22Rv1 (cell line): ENCODE measurements around the gene BLOC1S6.

Source experiments
- CTCF ChIP-seq: fragments of 450-650 bp; IDR thresholded peaks from 2 replicates; pipeline ENCODE4 v1.5.1; 2017; ENCODE audit warnings: mild to moderate bottlenecking
- ZFX ChIP-seq: fragments of 450-650 bp; IDR thresholded peaks from 2 replicates; pipeline ENCODE4 v1.6.1; 2017; ENCODE audit warnings: antibody characterized with exemption, borderline replicate concordance

GRCh38 chr15:45540531-45540930 is 46.6 kb upstream of the BLOC1S6 start:
- TF ChIP-seq CTCF = no peak
- no peak for TF ChIP-seq ZFX
